Osteoblast (primary cell): Measurements from ENCODE around the gene GALM. TPM values are rescaled to one million over a fixed set of nuclear protein-coding genes. Genes with fewer than 3 reads are reported as not detected.

ENCODE experiments used
- DNase-seq: peaks from one replicate; pipeline ENCODE4 v3.0.0; 2011; ENCODE audit warnings: low spot score, mixed read lengths; ENCODE audit not compliant: insufficient read length; ENCODE audit errors: missing footprints
- H2AFZ ChIP-seq: 2 replicates; pipeline ENCODE4 v1.6.0; 2011; ENCODE audit warnings: mild to moderate bottlenecking, low read length
- H3K27ac ChIP-seq: 2 replicates; pipeline ENCODE4 v1.5.1; 2011; ENCODE audit warnings: mild to moderate bottlenecking, low read depth, low read length, moderate library complexity
- H3K27me3 ChIP-seq: 2 replicates; pipeline ENCODE4 v1.6.0; 2012; ENCODE audit warnings: mild to moderate bottlenecking, control low read depth, inconsistent platforms, low read length, moderate library complexity; ENCODE audit not compliant: insufficient read depth
- H3K36me3 ChIP-seq: 2 replicates; pipeline ENCODE4 v1.5.1; 2011; ENCODE audit warnings: mild to moderate bottlenecking, low read length, control low read depth, moderate library complexity; ENCODE audit not compliant: insufficient read depth
- H3K4me1 ChIP-seq: 2 replicates; pipeline ENCODE4 v1.5.1; 2011; ENCODE audit warnings: mild to moderate bottlenecking, low read length, control low read depth, moderate library complexity; ENCODE audit not compliant: insufficient read depth
- H3K4me2 ChIP-seq: 2 replicates; pipeline ENCODE4 v1.6.0; 2011; ENCODE audit warnings: mild to moderate bottlenecking, low read length; ENCODE audit not compliant: insufficient read depth
- H3K4me3 ChIP-seq: fragments of 200-600 bp; sonication (generic); 3 replicates; pipeline ENCODE4 v1.5.1; 2012; ENCODE audit warnings: mild to moderate bottlenecking, low read length, inconsistent platforms; ENCODE audit not compliant: insufficient read depth
- H3K79me2 ChIP-seq: 2 replicates; pipeline ENCODE4 v1.6.0; 2012; ENCODE audit warnings: mild to moderate bottlenecking, low read length, control low read depth, inconsistent platforms; ENCODE audit not compliant: insufficient read depth
- H3K9me3 ChIP-seq: 2 replicates; pipeline ENCODE4 v1.5.1; 2011; ENCODE audit warnings: low read depth, low read length, control low read depth
- H4K20me1 ChIP-seq: 2 replicates; pipeline ENCODE4 v1.6.0; 2012; ENCODE audit warnings: mild to moderate bottlenecking, low read length, control low read depth; ENCODE audit not compliant: insufficient read depth
- CTCF ChIP-seq: IDR thresholded peaks from 2 replicates; pipeline ENCODE4 v1.5.1; 2011; ENCODE audit warnings: mild to moderate bottlenecking, low read depth, low read length, moderate library complexity; ENCODE audit errors: extremely low read depth
- total RNA-seq: library from RNA; depleted of rRNA; stranded (reverse); fragments of >200 nt; gene quantifications from 2 replicates; pipeline ENCODE4 v1.2.3, GENCODE V29; 2012

The GALM gene
- total RNA-seq, 1 donor: 50.7 TPM

- no peaks in the 10 kb centered on the region for H3K27me3 ChIP-seq
- no peaks in the 10 kb centered on the region for H3K9me3 ChIP-seq
- no peak overlapping the region for H2AFZ ChIP-seq
- TF ChIP-seq CTCF: no peak
- DNase-seq: no peak
- H3K4me2 ChIP-seq: no peak overlapping the region
- H3K36me3 ChIP-seq: peaks cover 10% of the 10 kb centered on the region
- no peak overlapping the region for H3K27ac ChIP-seq
- H3K4me1 ChIP-seq: no peaks in the 10 kb centered on the region
- no peak overlapping the region for H3K4me3 ChIP-seq
- H3K79me2 ChIP-seq: no peaks in the 10 kb centered on the region
- no peaks in the 10 kb centered on the region for H4K20me1 ChIP-seq
Observed at GRCh38 chr2:38731090-38731489, 65.2 kb downstream of the GALM start.

GRCh38 chr2:38731684-38732221, 65.8 kb downstream of the GALM start:
- H4K20me1 ChIP-seq: no peaks in the 10 kb centered on the region
- no peak for DNase-seq
- no peak overlapping the region for H3K27ac ChIP-seq
- peaks cover 10% of the 10 kb centered on the region for H3K36me3 ChIP-seq
- no peak for TF ChIP-seq CTCF
- H3K27me3 ChIP-seq: no peaks in the 10 kb centered on the region
- H2AFZ ChIP-seq: no peak overlapping the region
- H3K4me3 ChIP-seq: no peak overlapping the region
- H3K4me2 ChIP-seq: no peak overlapping the region
- H3K4me1 ChIP-seq: no peaks in the 10 kb centered on the region
- H3K9me3 ChIP-seq: no peaks in the 10 kb centered on the region
- no peaks in the 10 kb centered on the region for H3K79me2 ChIP-seq

GRCh38 chr2:38733300-38733971, 67.5 kb downstream of the GALM start:
- TF ChIP-seq CTCF: no peak
- Histone ChIP-seq H3K79me2 (no peaks in the 10 kb centered on the region), H3K4me1 (no peaks in the 10 kb centered on the region), H3K36me3 (peaks cover 15% of the 10 kb centered on the region), H3K4me2 (no peak overlapping the region), H3K27ac (no peak overlapping the region), H3K27me3 (no peaks in the 10 kb centered on the region), H3K4me3 (no peak overlapping the region), H3K9me3 (no peaks in the 10 kb centered on the region), H2AFZ (no peak overlapping the region), H4K20me1 (no peaks in the 10 kb centered on the region)
- no peak for DNase-seq

- TF ChIP-seq CTCF: no peak
- H4K20me1 ChIP-seq: no peaks in the 10 kb centered on the region
- H3K36me3 ChIP-seq: peaks cover 15% of the 10 kb centered on the region
- no peak overlapping the region for H3K27ac ChIP-seq
- no peak overlapping the region for H3K4me3 ChIP-seq
- no peak for DNase-seq
- no peak overlapping the region for H2AFZ ChIP-seq
- no peaks in the 10 kb centered on the region for H3K4me1 ChIP-seq
- no peaks in the 10 kb centered on the region for H3K9me3 ChIP-seq
- no peaks in the 10 kb centered on the region for H3K79me2 ChIP-seq
- H3K4me2 ChIP-seq: no peak overlapping the region
- no peaks in the 10 kb centered on the region for H3K27me3 ChIP-seq
Observed at GRCh38 chr2:38734299-38735058, 68.6 kb downstream of the GALM start.
